OCI-LY7 (cell line): ENCODE measurements around the gene ADCY7. TPM values are rescaled to one million over a fixed set of nuclear protein-coding genes. Genes with fewer than 3 reads are reported as not detected.

Source experiments
- BruUV-seq: library from RNA; stranded (reverse); fragments of 400-500 nt; replicated peaks from 2 replicates; lab custom pipeline; 2021; lab: Mats Ljungman, UMichigan
- CTCF ChIA-PET: fragments of 300-600 bp; sonication (Branson Sonifier 250); formaldehyde crosslinking; loops from one replicate; lab custom pipeline; 2022; ENCODE audit warnings: antibody characterized with exemption; ENCODE audit not compliant: unreplicated experiment; lab: Charles Lee
- POLR2A ChIA-PET: fragments of 300-600 bp; sonication (Branson Sonifier 250); formaldehyde crosslinking; loops from one replicate; lab custom pipeline; 2022; ENCODE audit warnings: antibody characterized with exemption; lab: Charles Lee
- DNase-seq: peaks from one replicate; pipeline ENCODE4 v3.0.0-alpha.2; 2015; ENCODE audit warnings: low spot score
- H2AFZ ChIP-seq: fragments of 200-600 bp; sonication (generic), shearing (Covaris generic); 2 replicates; pipeline ENCODE4 v1.6.1; 2014; ENCODE audit warnings: mild to moderate bottlenecking, antibody characterized with exemption, low read length, moderate library complexity
- H3K27ac ChIP-seq: fragments of 200-600 bp; sonication (generic); 2 replicates; pipeline ENCODE4 v1.5.1; 2014; ENCODE audit warnings: mixed run types, low read depth, mild to moderate bottlenecking, moderate library complexity, low read length, inconsistent platforms; ENCODE audit not compliant: poor library complexity, severe bottlenecking
- H3K36me3 ChIP-seq: fragments of 200-600 bp; sonication (generic); 2 replicates; pipeline ENCODE4 v1.6.1; 2014; ENCODE audit warnings: mild to moderate bottlenecking, antibody characterized with exemption, low read length, moderate library complexity, mixed read lengths; ENCODE audit not compliant: insufficient read depth
- H3K4me1 ChIP-seq: fragments of 200-600 bp; sonication (generic); 2 replicates; pipeline ENCODE4 v1.5.1; 2014; ENCODE audit warnings: mild to moderate bottlenecking, low read length; ENCODE audit not compliant: insufficient read depth, poor library complexity, severe bottlenecking
- H3K4me2 ChIP-seq: fragments of 200-600 bp; sonication (generic); 2 replicates; pipeline ENCODE4 v1.6.1; 2014; ENCODE audit warnings: mild to moderate bottlenecking, low read length
- H3K4me3 ChIP-seq: fragments of 200-600 bp; sonication (generic); 2 replicates; pipeline ENCODE4 v1.5.1; 2014; ENCODE audit warnings: mild to moderate bottlenecking, low read depth, low read length; ENCODE audit not compliant: poor library complexity, severe bottlenecking
- H3K79me2 ChIP-seq: fragments of 200-600 bp; sonication (generic); 2 replicates; pipeline ENCODE4 v1.6.1; 2016; ENCODE audit warnings: low read depth, mild to moderate bottlenecking, low read length, moderate library complexity, mixed read lengths; ENCODE audit not compliant: insufficient read depth
- H3K9me2 ChIP-seq: fragments of 200-600 bp; sonication (generic); 2 replicates; pipeline ENCODE4 v1.6.1; 2016; ENCODE audit warnings: mild to moderate bottlenecking, low read length, mixed read lengths; ENCODE audit not compliant: insufficient read depth
- H3K9me3 ChIP-seq: fragments of 200-600 bp; sonication (generic); 2 replicates; pipeline ENCODE4 v1.6.1; 2014; ENCODE audit warnings: mild to moderate bottlenecking, mixed run types, low read length, mixed read lengths
- H4K20me1 ChIP-seq: fragments of 200-600 bp; sonication (generic); 2 replicates; pipeline ENCODE4 v1.6.1; 2014; ENCODE audit warnings: mild to moderate bottlenecking, antibody characterized with exemption, low read length, moderate library complexity, mixed read lengths; ENCODE audit not compliant: insufficient read depth
- EZH2phosphoT487 ChIP-seq: fragments of 200-600 bp; sonication (generic); IDR thresholded peaks from 2 replicates; pipeline ENCODE4 v1.6.1; 2018; ENCODE audit warnings: low read depth, borderline replicate concordance, mild to moderate bottlenecking, mixed run types, antibody characterized with exemption, low read length, moderate library complexity, mixed read lengths
- intact Hi-C: fragments of 100-400 bp; cut with micrococcal nuclease; formaldehyde crosslinking; loops from one replicate; pipeline ENCODE4 v1.10.0; 2022; ENCODE audit not compliant: unreplicated experiment
- total RNA-seq, 2 experiments: library from RNA; depleted of rRNA in 1 of 2; stranded (reverse); fragments of >200 nt in 1 of 2; shearing (Covaris generic) in 1 of 2; gene quantifications; 2 replicates each; pipeline ENCODE4 v1.2.3, GENCODE V29; 2014 to 2022
- TF ChIP-seq, protein P1 (sequence below): fragments of 200-600 bp; sonication (generic); conservative IDR thresholded peaks from 2 replicates; pipeline ENCODE4 v1.5.1; 2014; ENCODE audit warnings: mild to moderate bottlenecking, antibody characterized with exemption, low read length, moderate library complexity, mixed read lengths

ADCY7 gene
- total RNA-seq, 2 experiments from 2014 or later: 49.9 to 77.7 TPM

- Histone ChIP-seq H4K20me1 (no peaks in the 10 kb centered on the region), H3K79me2 (peaks cover 9% of the 10 kb centered on the region; the same call in 1 of the 2 replicates), H3K9me3 (no peaks in the 10 kb centered on the region), H3K9me2 (no peaks in the 10 kb centered on the region), H3K36me3 (peaks cover 96% of the 10 kb centered on the region), H3K4me3 (no peak overlapping the region), H3K4me2 (no peak overlapping the region), H3K4me1 (peaks cover 6% of the 10 kb centered on the region), H2AFZ (no peak overlapping the region), H3K27ac (no peak overlapping the region)
- ChIA-PET POLR2A (no interaction called here), CTCF (no interaction called here)
- TF ChIP-seq, protein P1, sequence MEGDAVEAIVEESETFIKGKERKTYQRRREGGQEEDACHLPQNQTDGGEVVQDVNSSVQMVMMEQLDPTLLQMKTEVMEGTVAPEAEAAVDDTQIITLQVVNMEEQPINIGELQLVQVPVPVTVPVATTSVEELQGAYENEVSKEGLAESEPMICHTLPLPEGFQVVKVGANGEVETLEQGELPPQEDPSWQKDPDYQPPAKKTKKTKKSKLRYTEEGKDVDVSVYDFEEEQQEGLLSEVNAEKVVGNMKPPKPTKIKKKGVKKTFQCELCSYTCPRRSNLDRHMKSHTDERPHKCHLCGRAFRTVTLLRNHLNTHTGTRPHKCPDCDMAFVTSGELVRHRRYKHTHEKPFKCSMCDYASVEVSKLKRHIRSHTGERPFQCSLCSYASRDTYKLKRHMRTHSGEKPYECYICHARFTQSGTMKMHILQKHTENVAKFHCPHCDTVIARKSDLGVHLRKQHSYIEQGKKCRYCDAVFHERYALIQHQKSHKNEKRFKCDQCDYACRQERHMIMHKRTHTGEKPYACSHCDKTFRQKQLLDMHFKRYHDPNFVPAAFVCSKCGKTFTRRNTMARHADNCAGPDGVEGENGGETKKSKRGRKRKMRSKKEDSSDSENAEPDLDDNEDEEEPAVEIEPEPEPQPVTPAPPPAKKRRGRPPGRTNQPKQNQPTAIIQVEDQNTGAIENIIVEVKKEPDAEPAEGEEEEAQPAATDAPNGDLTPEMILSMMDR: no peak
- no peak for TF ChIP-seq EZH2phosphoT487
- intact Hi-C loops: loop anchor here (10.0 kb wide), 2 partner anchors 75 to 255 kb away; no protein-coding TSS in a partner anchor
- BruUV-seq: no TSS peak
- DNase-seq: no peak
These were observed 63.3 kb downstream of the ADCY7 start for GRCh38 chr16:50329446-50330189.

DNA sequence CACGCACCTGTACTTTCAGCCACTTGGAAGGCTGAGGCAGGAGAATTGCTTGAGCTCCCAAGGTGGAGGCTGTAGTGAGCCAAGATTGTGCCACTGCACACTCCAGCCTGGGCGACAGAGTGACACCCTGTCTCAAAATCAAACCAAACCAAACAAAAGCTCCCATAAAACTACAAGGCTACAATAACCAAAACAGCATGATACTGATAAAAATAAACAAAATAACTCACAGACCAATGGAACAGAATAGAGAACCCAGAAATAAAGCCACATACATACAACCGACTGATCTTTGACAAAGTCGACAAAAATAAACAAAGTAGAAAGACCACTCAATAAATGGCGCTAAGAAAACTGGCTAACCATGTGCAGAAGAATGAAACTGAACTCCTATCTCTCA is 65.2 kb downstream of the ADCY7 start:
- CTCF ChIA-PET: no interaction called here

More for the DNA sequence above, 65.2 kb downstream of the ADCY7 start:
- no peak for TF ChIP-seq EZH2phosphoT487
- TF ChIP-seq, protein P1: no peak
- no peak for DNase-seq
- Histone ChIP-seq H3K4me3 (no peak overlapping the region), H3K9me3 (no peaks in the 10 kb centered on the region), H3K4me2 (no peak overlapping the region), H3K36me3 (peaks cover 93% of the 10 kb centered on the region), H4K20me1 (no peaks in the 10 kb centered on the region), H3K9me2 (no peaks in the 10 kb centered on the region), H3K4me1 (peaks cover 6% of the 10 kb centered on the region), H2AFZ (no peak overlapping the region), H3K27ac (no peak overlapping the region), H3K79me2 (peaks cover 9% of the 10 kb centered on the region; the same call in 1 of the 2 replicates)
- no TSS peak for BruUV-seq
- POLR2A ChIA-PET: no interaction called here
- intact Hi-C loops: no loop called here
